ENCODE results near the gene USE1.

Gene USE1

GRCh38 chr19:17264641-17264979 lies 49.5 kb downstream of the USE1 start, which contains the start of gene USHBP1:
TSS of gene USHBP1 (minus strand) at chr19:17264745. CDS start at chr19:17264299, 446 bp downstream.
- FAIRE-seq (peak; percentile 35), DNase-seq (ENCODE audit: insufficient read length, low spot score) (no peak)
- TF ChIP-seq SPI1 (IDR thresholded peaks at IDR 0.05; ENCODE audit: low read depth, low read length), result no peak
- no peak for TF ChIP-seq PAX5 (IDR thresholded peaks at IDR 0.05; ENCODE audit: insufficient read depth, low read length, severe bottlenecking)
- TF ChIP-seq TAF1 (IDR thresholded peaks at IDR 0.05; ENCODE audit: low read depth, low read length), result no peak

GRCh38 chr19:17266026-17266425 lies 50.9 kb downstream of the USE1 start:
- TF ChIP-seq POLR2AphosphoS5 (IDR thresholded peaks at IDR 0.05; ENCODE audit: low read depth, low read length) (no peak), SPI1 (IDR thresholded peaks at IDR 0.05; ENCODE audit: low read depth, low read length) (no peak), PAX5 (IDR thresholded peaks at IDR 0.05; ENCODE audit: insufficient read depth, low read length, severe bottlenecking) (no peak), TAF1 (IDR thresholded peaks at IDR 0.05; ENCODE audit: low read depth, low read length) (no peak), POLR2A (IDR thresholded peaks at IDR 0.05; ENCODE audit: low read depth, low read length) (no peak), POU2F2 (IDR thresholded peaks at IDR 0.05; ENCODE audit: low read depth, low read length) (no peak)
- FAIRE-seq (no peak), DNase-seq (ENCODE audit: insufficient read length, low spot score) (no peak)

GRCh38 chr19:17266589-17266974 lies 51.4 kb downstream of the USE1 start:
- DNase-seq (ENCODE audit: insufficient read length, low spot score) (no peak), FAIRE-seq (no peak)
- TF ChIP-seq POLR2AphosphoS5 (IDR thresholded peaks at IDR 0.05; ENCODE audit: low read depth, low read length) (no peak), POU2F2 (IDR thresholded peaks at IDR 0.05; ENCODE audit: low read depth, low read length) (no peak; the same call in 1 of the 2 replicates), PAX5 (IDR thresholded peaks at IDR 0.05; ENCODE audit: insufficient read depth, low read length, severe bottlenecking) (no peak), SPI1 (IDR thresholded peaks at IDR 0.05; ENCODE audit: low read depth, low read length) (no peak), TAF1 (IDR thresholded peaks at IDR 0.05; ENCODE audit: low read depth, low read length) (no peak)

GRCh38 chr19:17266975-17267788 lies 52.0 kb downstream of the USE1 start, which contains the start of gene BABAM1:
TSS of gene BABAM1 (plus strand) at chr19:17267443. CDS start at chr19:17268807, 1,364 bp downstream.
- peak; percentile 89 for DNase-seq (ENCODE audit: insufficient read length, low spot score)
- FAIRE-seq, result peak; percentile 94
- no peak for TF ChIP-seq PAX5 (IDR thresholded peaks at IDR 0.05; ENCODE audit: insufficient read depth, low read length, severe bottlenecking)
- peak; percentile 83 for TF ChIP-seq POLR2AphosphoS5 (IDR thresholded peaks at IDR 0.05; ENCODE audit: low read depth, low read length)
- TF ChIP-seq POLR2A (IDR thresholded peaks at IDR 0.05; ENCODE audit: low read depth, low read length), result peak; percentile 86
- TF ChIP-seq TAF1 (IDR thresholded peaks at IDR 0.05; ENCODE audit: low read depth, low read length), result peak; percentile 94
- no peak for TF ChIP-seq SPI1 (IDR thresholded peaks at IDR 0.05; ENCODE audit: low read depth, low read length)
- no peak for TF ChIP-seq POU2F2 (IDR thresholded peaks at IDR 0.05; ENCODE audit: low read depth, low read length)

GRCh38 chr19:17268754-17269153 lies 53.6 kb downstream of the USE1 start:
- no peak for FAIRE-seq
- TF ChIP-seq POU2F2 (IDR thresholded peaks at IDR 0.05; ENCODE audit: low read depth, low read length) (no peak), SPI1 (IDR thresholded peaks at IDR 0.05; ENCODE audit: low read depth, low read length) (no peak), PAX5 (IDR thresholded peaks at IDR 0.05; ENCODE audit: insufficient read depth, low read length, severe bottlenecking) (no peak), TAF1 (IDR thresholded peaks at IDR 0.05; ENCODE audit: low read depth, low read length) (no peak), POLR2A (IDR thresholded peaks at IDR 0.05; ENCODE audit: low read depth, low read length) (no peak), POLR2AphosphoS5 (IDR thresholded peaks at IDR 0.05; ENCODE audit: low read depth, low read length) (no peak)

More at GRCh38 chr19:17268754-17269153, 53.6 kb downstream of the USE1 start:
- no peak for DNase-seq (ENCODE audit: insufficient read length, low spot score)
